Transverse colon (tissue), 4 donors: Measurements from ENCODE around the gene SLC4A2. TPM values are rescaled to one million over a fixed set of nuclear protein-coding genes. Genes with fewer than 3 reads are reported as not detected.

Source experiments
- DNase-seq: peaks from one replicate; pipeline ENCODE4 v3.0.0-alpha.2; 2019
- H3K27ac ChIP-seq, 4 donors: fragments of 200-600 bp; sonication (generic); 2 replicates each; pipeline ENCODE4 v1.5.1; 2016 to 2018; ENCODE audit warnings: inconsistent platforms in 4 of 4
- H3K27me3 ChIP-seq: fragments of 200-600 bp; sonication (generic); 2 replicates; pipeline ENCODE4 v1.5.1; 2017; ENCODE audit warnings: inconsistent platforms
- H3K36me3 ChIP-seq, 4 donors: fragments of 200-600 bp; sonication (generic); 2 replicates each; pipeline ENCODE4 v1.5.1; 2017 to 2019; ENCODE audit warnings: inconsistent platforms in 4 of 4
- H3K4me1 ChIP-seq, 4 donors: fragments of 200-600 bp; sonication (generic); 2 replicates each; pipeline ENCODE4 v1.5.1; 2017 to 2020; ENCODE audit warnings: inconsistent platforms in 4 of 4
- H3K4me3 ChIP-seq, 4 donors: fragments of 200-600 bp; sonication (generic); 1 replicate in 1 of 4; 2 replicates in 3 of 4; pipeline versions ENCODE4 v1.5.1 to v1.6.1; 2017 to 2019; ENCODE audit warnings: inconsistent platforms in 4 of 4
- H3K9me3 ChIP-seq, 2 donors: fragments of 200-600 bp; sonication (generic); 2 replicates each; pipeline ENCODE4 v1.5.1; 2017 to 2019; ENCODE audit warnings: inconsistent platforms in 2 of 2
- CTCF ChIP-seq, 5 experiments: fragments of 200-600 bp in 3 of 5; fragments of 450-650 bp in 2 of 5; sonication (generic) in 3 of 5; IDR thresholded peaks; 1 replicate in 2 of 5; 2 replicates in 3 of 5; pipeline ENCODE4 v1.5.1; 2016 to 2017; ENCODE audit warnings: antibody characterized with exemption in 5 of 5, inconsistent platforms in 3 of 5, mild to moderate bottlenecking in 2 of 5, moderate library complexity in 1 of 5
- EP300 ChIP-seq: sonication (generic); formaldehyde crosslinking; IDR thresholded peaks from one replicate; pipeline ENCODE4 v1.6.1; 2017; ENCODE audit warnings: antibody characterized with exemption, low read depth
- POLR2A ChIP-seq: fragments of 450-650 bp; IDR thresholded peaks from one replicate; pipeline ENCODE4 v1.6.1; 2016; ENCODE audit warnings: antibody characterized with exemption, mild to moderate bottlenecking, moderate library complexity
- POLR2AphosphoS5 ChIP-seq, 3 donors: sonication (generic); formaldehyde crosslinking; IDR thresholded peaks; one replicate each; pipeline ENCODE4 v1.6.1; 2016; ENCODE audit warnings: antibody characterized with exemption in 3 of 3
- WGBS, 2 donors: methylation state at CpG; one replicate each; pipeline ENCODE4 v1.1.5; 2018; ENCODE audit warnings: low coverage in 1 of 2; 5-methylcytosine and 5-hydroxymethylcytosine counted together
- in situ Hi-C, 4 donors: fragments of 200-750 bp; cut with MboI; loops; one replicate each; pipeline versions ENCODE4 v1.15.0 to v1.15.1; 2017; ENCODE audit warnings: low sequenced_read_pairs in 3 of 4, low pct_ligation_motif_present in 1 of 4, low pct_unique_long_range_greater_than_20kb in 1 of 4
- intact Hi-C: fragments of 100-400 bp; cut with DNase I; formaldehyde crosslinking; loops from one replicate; pipeline ENCODE4 v1.15.1; 2023; ENCODE audit warnings: low total_unique reads
- total RNA-seq, 4 donors: library from RNA; depleted of rRNA; stranded (reverse); fragments of >200 nt; gene quantifications; one replicate each; pipeline ENCODE4 v1.1.0, GENCODE V29; 2016

The SLC4A2 gene
- total RNA-seq, 4 donors from 2014 or later: 61.7 to 464 (median 83.2) TPM

- no peak for DNase-seq
- Histone ChIP-seq H3K36me3 (no peaks in the 10 kb centered on the region), H3K9me3 (no peaks in the 10 kb centered on the region), H3K4me3 (peak overlapping the region in 3 of 4 donors; percentile 79 to 88 (median 87)), H3K4me1 (peaks cover 44 to 60% (median 57%) of the 10 kb centered on the region in 4 donors), H3K27me3 (no peaks in the 10 kb centered on the region), H3K27ac (peak overlapping the region; percentile 93 to 98 (median 97))
- in situ Hi-C loops: no loop called here
- intact Hi-C loops: no loop called here
- WGBS, 2 donors: 23 to 80% methylated on average over 1 to 3 of the region's 3 CpGs
- TF ChIP-seq POLR2A (no peak), POLR2AphosphoS5 (IDR thresholded peaks at IDR 0.05) (no peak), CTCF (IDR thresholded peaks at IDR 0.05) (no peak), EP300 (no peak)
Measured at GRCh38 chr7:151083824-151084160, 24.4 kb downstream of the SLC4A2 start.

- WGBS, 2 donors: 55% methylated on average over 5 of the region's 5 CpGs; no CpG with 5 or more reads in 1 of the 2 donors
- H3K9me3 ChIP-seq: no peaks in the 10 kb centered on the region
- H3K36me3 ChIP-seq: no peaks in the 10 kb centered on the region
- peak overlapping the region; percentile 85 to 89 (median 87) for H3K27ac ChIP-seq
- H3K4me1 ChIP-seq: peaks cover 44 to 62% (median 59%) of the 10 kb centered on the region in 4 donors
- no peak overlapping the region for H3K4me3 ChIP-seq
- intact Hi-C loops (no loop called here), in situ Hi-C loops (no loop called here)
- DNase-seq: no peak
- H3K27me3 ChIP-seq: no peaks in the 10 kb centered on the region
- TF ChIP-seq POLR2A: no peak
- TF ChIP-seq POLR2AphosphoS5 (IDR thresholded peaks at IDR 0.05): no peak
- no peak for TF ChIP-seq CTCF (IDR thresholded peaks at IDR 0.05)
- no peak for TF ChIP-seq EP300
Measured at GRCh38 chr7:151085329-151085690, 25.9 kb downstream of the SLC4A2 start.

- intact Hi-C loops (no loop called here), in situ Hi-C loops (no loop called here)
- H3K27me3 ChIP-seq: no peaks in the 10 kb centered on the region
- H3K4me1 ChIP-seq: peaks cover 44 to 65% (median 60%) of the 10 kb centered on the region in 4 donors
- TF ChIP-seq EP300 (no peak), CTCF (IDR thresholded peaks at IDR 0.05) (peak in 1 of 5 experiments; percentile 11), POLR2AphosphoS5 (IDR thresholded peaks at IDR 0.05) (peak; percentile 74 to 88 (median 85)), POLR2A (peak; percentile 61)
- H3K4me3 ChIP-seq: peak within 1 kb of the TSS; percentile 62 to 75 (median 72)
- H3K27ac ChIP-seq: peak within 1 kb of the TSS; percentile 86 to 92 (median 92)
- DNase-seq: peak; percentile 90
- no peaks in the 10 kb centered on the region for H3K9me3 ChIP-seq
- 0% methylated on average over 2 to 27 of the region's 84 CpGs for WGBS, 2 donors
- H3K36me3 ChIP-seq: no peaks in the 10 kb centered on the region
Measured at GRCh38 chr7:151085691-151086620, 26.6 kb downstream of the SLC4A2 start, which contains the start of gene AGAP3. TSS of gene AGAP3 (plus strand) at chr7:151086475. CDS start at chr7:151086742, 267 bp downstream.

- Histone ChIP-seq H3K36me3 (no peaks in the 10 kb centered on the region), H3K27me3 (no peaks in the 10 kb centered on the region), H3K27ac (peak overlapping the region; percentile 86 to 92 (median 92)), H3K4me3 (peak overlapping the region; percentile 62 to 75 (median 72)), H3K4me1 (peaks cover 36 to 65% (median 55%) of the 10 kb centered on the region in 4 donors), H3K9me3 (no peaks in the 10 kb centered on the region)
- 1% methylated on average over 47 of the region's 56 CpGs; no CpG with 5 or more reads in 1 of the 2 donors for WGBS, 2 donors
- in situ Hi-C loops: no loop called here
- DNase-seq: peak; percentile 35
- TF ChIP-seq POLR2AphosphoS5 (IDR thresholded peaks at IDR 0.05) (no peak), EP300 (no peak), CTCF (IDR thresholded peaks at IDR 0.05) (no peak), POLR2A (no peak)
- intact Hi-C loops: no loop called here
Measured at GRCh38 chr7:151086802-151087244, 27.4 kb downstream of the SLC4A2 start.
